ENCODE results near the gene RHOBTB3. TPM values are rescaled to one million over a fixed set of nuclear protein-coding genes. Genes with fewer than 3 reads are reported as not detected.

RHOBTB3 gene
- total and polyA plus RNA-seq, 2 donors (not counting 1 experiment from before 2014, with no cell fraction given), result 337 to 338 TPM

- Histone ChIP-seq H3K9ac (ENCODE audit: insufficient read depth, low read length) (no peak overlapping the region), H3K4me1 (ENCODE audit: control insufficient read depth, extremely low read depth, insufficient read depth, low read length) (no peaks in the 10 kb centered on the region), H3K36me3 (ENCODE audit: control insufficient read depth, insufficient read depth, low read length) (peaks cover 2% of the 10 kb centered on the region), H3K4me2 (ENCODE audit: extremely low read depth, insufficient read depth, low read length) (no peak overlapping the region), H4K20me1 (ENCODE audit: control insufficient read depth, extremely low read depth, insufficient read depth, low read length) (no peaks in the 10 kb centered on the region), H3K4me3 (replicated peaks in 1 of 4; ENCODE audit: control extremely low read depth in 1 of 4, insufficient read depth in 1 of 4, low read depth in 3 of 4, low read length in 4 of 4) (no peak overlapping the region), H2AFZ (ENCODE audit: low read length) (no peak overlapping the region), H3K79me2 (ENCODE audit: control insufficient read depth, insufficient read depth, low read length) (no peaks in the 10 kb centered on the region), H3K27me3 (ENCODE audit: control insufficient read depth, insufficient read depth, low read length) (no peaks in the 10 kb centered on the region), H3K27ac (ENCODE audit: insufficient read depth, low read length) (no peak overlapping the region), H3K9me3 (ENCODE audit: control insufficient read depth, insufficient read depth, low read depth, low read length) (no peaks in the 10 kb centered on the region)
- DNase-seq (ENCODE audit: low read depth in 2 of 2), result no peak
- TF ChIP-seq EZH2 (IDR thresholded peaks at IDR 0.05; ENCODE audit: low read length, missing control alignments), result no peak
- no peak for TF ChIP-seq CTCF (conservative IDR thresholded peaks at IDR 0.05 in 1 of 2, IDR thresholded peaks at IDR 0.05 in 1 of 2; ENCODE audit: low read depth in 1 of 2, low read length in 2 of 2)
These were observed 66.9 kb downstream of the RHOBTB3 start for GRCh38 chr5:95798048-95798447.

GRCh38 chr5:95798545-95798944 is 67.4 kb downstream of the RHOBTB3 start:
- no peak overlapping the region for H3K9ac ChIP-seq (ENCODE audit: insufficient read depth, low read length)

GRCh38 chr5:95799191-95799835 is 68.2 kb downstream of the RHOBTB3 start:
- no peaks in the 10 kb centered on the region for H3K27me3 ChIP-seq (ENCODE audit: control insufficient read depth, insufficient read depth, low read length)
- H4K20me1 ChIP-seq (ENCODE audit: control insufficient read depth, extremely low read depth, insufficient read depth, low read length), result no peaks in the 10 kb centered on the region
- H3K4me1 ChIP-seq (ENCODE audit: control insufficient read depth, extremely low read depth, insufficient read depth, low read length), result no peaks in the 10 kb centered on the region
- no peaks in the 10 kb centered on the region for H3K79me2 ChIP-seq (ENCODE audit: control insufficient read depth, insufficient read depth, low read length)
- no peak overlapping the region for H3K4me2 ChIP-seq (ENCODE audit: extremely low read depth, insufficient read depth, low read length)
- no peak overlapping the region for H3K9ac ChIP-seq (ENCODE audit: insufficient read depth, low read length)
- no peaks in the 10 kb centered on the region for H3K36me3 ChIP-seq (ENCODE audit: control insufficient read depth, insufficient read depth, low read length)
- no peak for DNase-seq (ENCODE audit: low read depth in 2 of 2)
- TF ChIP-seq CTCF (conservative IDR thresholded peaks at IDR 0.05 in 1 of 2, IDR thresholded peaks at IDR 0.05 in 1 of 2; ENCODE audit: low read depth in 1 of 2, low read length in 2 of 2) (no peak), EZH2 (IDR thresholded peaks at IDR 0.05; ENCODE audit: low read length, missing control alignments) (no peak)
- H2AFZ ChIP-seq (ENCODE audit: low read length), result no peak overlapping the region
- no peaks in the 10 kb centered on the region for H3K9me3 ChIP-seq (ENCODE audit: control insufficient read depth, insufficient read depth, low read depth, low read length)
- H3K4me3 ChIP-seq (replicated peaks in 1 of 4; ENCODE audit: control extremely low read depth in 1 of 4, insufficient read depth in 1 of 4, low read depth in 3 of 4, low read length in 4 of 4), result no peak overlapping the region
- H3K27ac ChIP-seq (ENCODE audit: insufficient read depth, low read length), result no peak overlapping the region

More at GRCh38 chr5:95798545-95798944, 67.4 kb downstream of the RHOBTB3 start:
- H3K36me3 ChIP-seq (ENCODE audit: control insufficient read depth, insufficient read depth, low read length), result no peaks in the 10 kb centered on the region
- H4K20me1 ChIP-seq (ENCODE audit: control insufficient read depth, extremely low read depth, insufficient read depth, low read length), result no peaks in the 10 kb centered on the region
- no peaks in the 10 kb centered on the region for H3K9me3 ChIP-seq (ENCODE audit: control insufficient read depth, insufficient read depth, low read depth, low read length)
- DNase-seq (ENCODE audit: low read depth in 2 of 2), result no peak
- H3K4me3 ChIP-seq (replicated peaks in 1 of 4; ENCODE audit: control extremely low read depth in 1 of 4, insufficient read depth in 1 of 4, low read depth in 3 of 4, low read length in 4 of 4), result no peak overlapping the region
- TF ChIP-seq EZH2 (IDR thresholded peaks at IDR 0.05; ENCODE audit: low read length, missing control alignments) (no peak), CTCF (conservative IDR thresholded peaks at IDR 0.05 in 1 of 2, IDR thresholded peaks at IDR 0.05 in 1 of 2; ENCODE audit: low read depth in 1 of 2, low read length in 2 of 2) (no peak)
- no peak overlapping the region for H3K4me2 ChIP-seq (ENCODE audit: extremely low read depth, insufficient read depth, low read length)
- no peaks in the 10 kb centered on the region for H3K27me3 ChIP-seq (ENCODE audit: control insufficient read depth, insufficient read depth, low read length)
- no peak overlapping the region for H3K27ac ChIP-seq (ENCODE audit: insufficient read depth, low read length)
- no peaks in the 10 kb centered on the region for H3K79me2 ChIP-seq (ENCODE audit: control insufficient read depth, insufficient read depth, low read length)
- H2AFZ ChIP-seq (ENCODE audit: low read length), result no peak overlapping the region
- H3K4me1 ChIP-seq (ENCODE audit: control insufficient read depth, extremely low read depth, insufficient read depth, low read length), result no peaks in the 10 kb centered on the region

Measured in fibroblast of lung (primary cell).